Natural killer cell treated with Interleukin-12 subunit alpha and Interleukin-12 subunit beta and Interleukin-15 and Interleukin-18, amount 100 ng/mL, for 72 hours (primary cell): ENCODE measurements around the gene GRHL1. TPM values are rescaled to one million over a fixed set of nuclear protein-coding genes. Genes with fewer than 3 reads are reported as not detected.
"Not testable (repeated sequence)": the region's sequence is repeated elsewhere in the genome, so short reads cannot be mapped to it uniquely, and the experiment has no call there.

Source experiments
- ATAC-seq, 2 donors: fragments of 150-1000 bp; cut with Tn5 transposase in 1 of 2; sonication (Bioruptor Pico), chemical (Tn5 transposase) in 1 of 2; 2 replicates each; pipeline ENCODE4 v1.10.0; 2021
- DNase-seq: peaks from one replicate; pipeline ENCODE4 v3.0.0; 2022; ENCODE audit warnings: low spot score
- H3K27ac Mint-ChIP-seq, 2 donors: 1 replicate in 1 of 2; 2 replicates in 1 of 2; pipeline ENCODE4 v1.8.0; 2022; ENCODE audit warnings: mixed read lengths in 2 of 2, mild to moderate bottlenecking in 1 of 2, moderate library complexity in 1 of 2
- H3K27me3 Mint-ChIP-seq, 2 donors: 1 replicate in 1 of 2; 2 replicates in 1 of 2; pipeline ENCODE4 v1.8.0; 2022; ENCODE audit warnings: mixed read lengths in 2 of 2
- H3K36me3 Mint-ChIP-seq: one replicate; pipeline ENCODE4 v1.8.0; 2022; ENCODE audit warnings: mixed read lengths
- H3K4me1 Mint-ChIP-seq, 2 donors: 1 replicate in 1 of 2; 2 replicates in 1 of 2; pipeline ENCODE4 v1.8.0; 2022; ENCODE audit warnings: low read depth in 2 of 2, mixed read lengths in 2 of 2, mild to moderate bottlenecking in 1 of 2
- H3K4me3 Mint-ChIP-seq: one replicate; pipeline ENCODE4 v1.8.0; 2022; ENCODE audit warnings: mixed read lengths
- H3K9me3 Mint-ChIP-seq: 2 replicates; pipeline ENCODE4 v1.8.0; 2022; ENCODE audit warnings: mixed read lengths
- total RNA-seq, 2 donors: library from RNA; stranded (reverse); gene quantifications; one replicate each; pipeline ENCODE4 v1.2.3, GENCODE V29; 2022

Gene GRHL1, protein sequence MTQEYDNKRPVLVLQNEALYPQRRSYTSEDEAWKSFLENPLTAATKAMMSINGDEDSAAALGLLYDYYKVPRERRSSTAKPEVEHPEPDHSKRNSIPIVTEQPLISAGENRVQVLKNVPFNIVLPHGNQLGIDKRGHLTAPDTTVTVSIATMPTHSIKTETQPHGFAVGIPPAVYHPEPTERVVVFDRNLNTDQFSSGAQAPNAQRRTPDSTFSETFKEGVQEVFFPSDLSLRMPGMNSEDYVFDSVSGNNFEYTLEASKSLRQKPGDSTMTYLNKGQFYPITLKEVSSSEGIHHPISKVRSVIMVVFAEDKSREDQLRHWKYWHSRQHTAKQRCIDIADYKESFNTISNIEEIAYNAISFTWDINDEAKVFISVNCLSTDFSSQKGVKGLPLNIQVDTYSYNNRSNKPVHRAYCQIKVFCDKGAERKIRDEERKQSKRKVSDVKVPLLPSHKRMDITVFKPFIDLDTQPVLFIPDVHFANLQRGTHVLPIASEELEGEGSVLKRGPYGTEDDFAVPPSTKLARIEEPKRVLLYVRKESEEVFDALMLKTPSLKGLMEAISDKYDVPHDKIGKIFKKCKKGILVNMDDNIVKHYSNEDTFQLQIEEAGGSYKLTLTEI
- total RNA-seq: 1 to 10 TPM; 1.1 to 1.4 TPM

DNA sequence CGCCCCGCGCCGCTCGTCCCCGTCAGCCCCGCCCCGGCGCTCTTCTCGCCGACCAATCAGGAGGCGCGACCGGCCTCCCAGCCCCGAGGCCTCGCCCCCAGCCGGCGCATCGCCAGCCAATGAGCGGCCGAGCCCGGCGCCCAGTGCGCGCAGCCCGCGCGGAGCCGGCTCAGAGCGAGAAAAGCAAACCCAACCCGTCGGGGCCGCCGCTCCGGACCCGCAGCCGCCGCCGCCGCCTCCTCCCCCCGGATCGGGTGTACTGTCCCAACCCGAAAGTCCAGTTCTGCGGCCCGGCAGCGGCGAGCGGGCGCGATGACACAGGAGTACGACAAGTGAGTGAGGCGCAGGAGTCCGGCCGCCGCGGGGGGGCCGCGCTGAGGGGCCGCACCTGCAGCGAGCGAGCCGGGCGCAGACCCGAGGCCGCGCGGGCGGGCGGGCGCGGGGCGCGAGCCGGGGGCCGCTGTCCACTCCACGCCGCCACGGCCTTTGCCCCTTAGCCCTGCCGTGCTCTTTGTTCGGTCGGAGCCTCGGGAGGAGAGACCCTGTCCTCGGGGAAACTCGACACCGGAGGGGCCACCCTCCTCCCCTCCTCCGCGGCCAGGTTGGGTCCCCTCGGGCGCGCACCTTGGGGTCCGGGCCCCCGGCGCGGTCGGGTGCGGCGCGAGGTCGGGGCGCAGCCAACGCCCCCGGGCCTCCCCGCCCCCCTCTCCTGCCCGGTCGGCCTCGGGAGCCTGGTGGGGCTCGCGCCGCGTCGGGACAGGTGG, at the start of gene GRHL1:
Gene GRHL1, plus strand, starts transcription at position 172 of the 764 bp plus-strand sequence. Its CDS starts 141 bp downstream, at position 313.
- Mint-ChIP-seq H3K27me3 (peaks cover 28 to 51% of the 10 kb centered on the region in 2 donors), H3K4me3 (peak within 1 kb of the TSS; percentile 81), H3K27ac (peak within 1 kb of the TSS in 1 of 2 donors; percentile 3), H3K4me1 (peaks cover 13 to 16% of the 10 kb centered on the region in 2 donors), H3K36me3 (no peaks in the 10 kb centered on the region), H3K9me3 (no peaks in the 10 kb centered on the region)
- DNase-seq: peak; percentile 96
- ATAC-seq: peak; percentile 97

DNA sequence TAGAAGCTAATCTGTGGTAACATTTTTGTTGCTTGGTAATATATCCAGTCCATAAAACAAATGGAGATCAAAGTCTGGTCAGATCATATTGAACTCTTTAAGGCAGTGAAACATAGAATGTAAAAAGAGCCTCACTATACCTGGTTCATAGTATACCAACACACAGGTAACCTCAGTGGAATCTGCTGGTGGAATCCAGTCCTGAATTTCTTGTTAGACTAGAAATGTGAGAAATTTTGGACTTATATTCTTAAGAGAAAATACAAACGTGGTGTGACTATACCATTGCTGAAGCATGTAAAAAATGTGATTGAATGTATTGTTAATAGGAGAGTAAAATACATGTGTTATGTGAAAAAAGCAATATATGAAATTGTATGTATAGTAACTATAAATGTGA, 46.1 kb upstream of the GRHL1 start:
- Mint-ChIP-seq H3K4me1 (peaks cover 10 to 12% of the 10 kb centered on the region in 2 donors), H3K4me3 (no peak overlapping the region), H3K9me3 (no peaks in the 10 kb centered on the region), H3K27ac (no peak overlapping the region), H3K36me3 (no peaks in the 10 kb centered on the region), H3K27me3 (no peaks in the 10 kb centered on the region)
- no peak for DNase-seq
- no peak for ATAC-seq

DNA sequence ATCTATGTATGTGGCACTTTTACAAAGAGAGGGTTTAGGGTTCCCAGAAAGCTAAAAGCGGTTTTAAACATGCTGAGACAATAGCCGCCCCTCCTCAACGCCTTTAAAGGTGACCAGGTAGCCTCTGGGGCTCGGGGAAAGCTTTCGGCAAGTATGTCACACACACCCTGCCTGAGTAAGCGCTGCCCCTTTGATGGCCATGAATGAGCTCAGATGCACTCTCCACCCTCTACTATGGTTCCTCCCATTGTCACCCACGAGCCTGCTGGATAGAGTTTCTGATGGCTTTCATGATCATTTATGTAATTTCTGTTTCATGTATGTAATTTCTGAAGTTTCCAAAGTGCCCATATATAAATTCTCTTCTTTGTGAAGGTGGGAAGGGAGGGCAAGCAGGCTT, 44.1 kb upstream of the GRHL1 start:
- Mint-ChIP-seq H3K27me3 (no peaks in the 10 kb centered on the region), H3K4me3 (no peak overlapping the region), H3K9me3 (no peaks in the 10 kb centered on the region), H3K27ac (no peak overlapping the region), H3K4me1 (peaks cover 6 to 8% of the 10 kb centered on the region in 2 donors), H3K36me3 (peaks cover 5% of the 10 kb centered on the region)
- DNase-seq (no peak), ATAC-seq (no peak)

DNA sequence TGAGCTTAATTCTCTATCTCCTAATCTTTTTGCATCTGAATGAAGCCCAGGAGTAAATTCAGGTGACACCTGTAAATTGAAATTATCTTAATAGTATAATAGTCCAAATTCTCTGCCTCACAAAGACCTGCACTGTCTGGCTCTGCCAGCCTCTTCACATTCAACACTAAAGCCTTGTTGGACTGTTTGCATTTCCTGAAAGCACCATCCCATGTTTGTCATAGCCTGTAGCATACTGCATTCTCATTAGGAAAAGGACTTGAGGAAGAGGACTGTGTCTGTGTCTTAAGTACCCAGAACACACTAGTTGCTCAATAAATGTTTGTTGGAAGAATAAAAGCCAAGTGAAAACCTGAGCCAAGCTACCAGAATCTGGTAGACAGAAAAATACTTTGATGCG, 42.9 kb upstream of the GRHL1 start:
- DNase-seq: no peak
- Mint-ChIP-seq H3K4me3 (no peak overlapping the region), H3K36me3 (peaks cover 16% of the 10 kb centered on the region), H3K9me3 (no peaks in the 10 kb centered on the region), H3K27me3 (no peaks in the 10 kb centered on the region), H3K27ac (no peak overlapping the region), H3K4me1 (peaks cover 6 to 8% of the 10 kb centered on the region in 2 donors)
- no peak for ATAC-seq

DNA sequence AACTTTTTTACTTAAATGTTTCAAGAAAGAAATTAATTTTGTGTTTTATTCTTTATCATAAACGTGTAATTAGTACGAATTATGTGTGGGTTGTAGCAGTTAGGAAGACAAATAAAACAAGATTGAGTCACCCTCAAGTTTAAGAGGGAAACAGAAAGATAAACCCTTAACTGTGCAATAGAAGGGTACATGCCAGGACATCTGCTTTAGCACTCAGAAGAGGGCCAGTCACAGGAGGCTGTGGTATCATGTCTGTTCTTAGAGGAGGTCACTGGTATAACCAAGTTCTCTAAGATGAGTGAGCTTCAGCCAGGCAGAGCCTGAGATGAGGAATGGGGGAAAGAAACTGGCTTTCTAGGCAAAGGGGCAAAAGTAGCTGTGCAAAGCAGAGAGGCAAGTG, 42.4 kb upstream of the GRHL1 start:
- H3K9me3 Mint-ChIP-seq: no peaks in the 10 kb centered on the region

DNA sequence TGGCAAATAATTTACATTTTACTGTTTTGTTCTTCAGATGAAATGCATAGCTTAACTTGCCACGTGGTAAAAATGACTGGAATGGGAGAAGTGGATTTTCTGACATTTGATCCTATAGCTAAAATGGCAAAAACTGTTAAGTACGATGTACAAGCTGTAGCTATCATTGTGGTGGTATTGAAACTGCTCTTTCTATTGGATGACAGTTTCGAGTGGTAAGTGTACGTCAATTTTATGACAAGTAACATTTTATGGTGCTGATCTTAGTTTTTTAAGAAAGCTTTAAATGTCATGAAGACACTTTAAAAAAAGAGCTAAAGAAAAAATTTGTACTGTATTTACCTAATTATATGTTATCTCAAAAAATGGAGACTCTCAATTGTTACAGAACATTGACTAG, 40.8 kb upstream of the GRHL1 start:
- H3K36me3 Mint-ChIP-seq: peaks cover 24% of the 10 kb centered on the region
- peaks cover 8 to 19% of the 10 kb centered on the region in 2 donors for H3K4me1 Mint-ChIP-seq
- H3K4me3 Mint-ChIP-seq: no peak overlapping the region
- ATAC-seq (no peak), DNase-seq (no peak)
- no peaks in the 10 kb centered on the region for H3K9me3 Mint-ChIP-seq
- no peaks in the 10 kb centered on the region for H3K27me3 Mint-ChIP-seq
- H3K27ac Mint-ChIP-seq: no peak overlapping the region

More for the DNA sequence above, 42.4 kb upstream of the GRHL1 start:
- H3K4me1 Mint-ChIP-seq: peaks cover 8% of the 10 kb centered on the region in 2 donors
- DNase-seq (no peak), ATAC-seq (no peak)
- H3K36me3 Mint-ChIP-seq: peaks cover 17% of the 10 kb centered on the region
- H3K27me3 Mint-ChIP-seq: no peaks in the 10 kb centered on the region
- peak overlapping the region in 1 of 2 donors; percentile 1 for H3K27ac Mint-ChIP-seq
- H3K4me3 Mint-ChIP-seq: no peak overlapping the region

DNA sequence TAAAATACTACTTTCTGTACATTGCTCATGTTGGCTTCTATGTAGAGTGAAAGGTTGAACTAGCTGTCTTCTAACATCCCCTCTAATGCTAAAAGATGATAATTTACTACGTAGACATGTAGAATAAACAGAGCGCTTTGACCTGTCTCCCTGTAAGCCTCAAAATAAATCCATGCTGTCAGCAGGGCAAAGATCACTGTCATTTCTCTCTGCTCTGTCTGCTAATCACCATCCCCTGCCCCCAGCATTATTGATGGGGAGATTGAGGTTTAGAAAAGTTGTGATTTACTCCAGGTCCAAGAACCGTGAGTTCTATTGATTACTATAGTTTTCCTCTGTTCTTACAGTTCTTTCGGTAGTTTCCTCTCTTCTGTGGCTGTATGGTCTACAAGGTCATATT, 39.0 kb upstream of the GRHL1 start:
- Mint-ChIP-seq H3K36me3 (peaks cover 27% of the 10 kb centered on the region), H3K4me1 (peaks cover 8 to 19% of the 10 kb centered on the region in 2 donors), H3K27me3 (no peaks in the 10 kb centered on the region), H3K4me3 (no peak overlapping the region), H3K27ac (no peak overlapping the region), H3K9me3 (no peaks in the 10 kb centered on the region)
- ATAC-seq (no peak), DNase-seq (no peak)

DNA sequence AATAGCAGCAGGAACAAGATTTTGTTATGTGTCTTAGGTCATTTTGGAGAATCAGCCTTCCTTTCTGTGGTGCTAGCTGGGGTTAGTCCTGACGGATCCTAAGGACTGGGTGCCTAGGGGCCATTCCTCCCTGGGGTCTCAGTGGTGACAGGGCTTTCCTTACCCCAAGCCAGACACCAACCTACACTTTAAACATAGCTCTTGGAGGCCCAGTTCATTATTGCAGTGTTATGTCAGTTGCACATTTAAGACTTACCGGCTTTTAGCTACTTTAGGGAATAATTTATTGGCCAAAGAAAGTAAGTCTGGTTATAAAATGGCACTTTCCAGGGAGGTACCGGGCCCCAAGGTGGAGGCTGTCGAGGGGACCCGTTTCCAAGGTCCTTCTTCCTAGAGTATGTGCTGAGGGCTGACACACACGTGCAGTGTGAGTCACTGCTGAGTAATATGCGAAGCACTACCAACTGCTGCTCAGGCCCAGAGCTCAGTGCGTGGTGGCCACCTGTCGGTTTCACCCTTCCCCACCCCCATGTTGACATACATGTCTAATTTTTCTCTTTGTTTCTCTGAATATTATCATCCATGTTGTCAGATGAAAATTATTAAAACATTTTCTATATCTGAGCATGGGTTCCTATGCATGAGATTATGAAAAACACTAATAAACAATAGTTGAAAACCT, 37.0 kb upstream of the GRHL1 start:
- H3K4me3 Mint-ChIP-seq: no peak overlapping the region
- no peaks in the 10 kb centered on the region for H3K27me3 Mint-ChIP-seq
- DNase-seq (no peak), ATAC-seq (peak; percentile 79 to 100)
- H3K36me3 Mint-ChIP-seq: peaks cover 29% of the 10 kb centered on the region
- H3K4me1 Mint-ChIP-seq: peaks cover under 1 to 14% of the 10 kb centered on the region in 2 donors
- H3K9me3 Mint-ChIP-seq: no peaks in the 10 kb centered on the region
- H3K27ac Mint-ChIP-seq: no peak overlapping the region

DNA sequence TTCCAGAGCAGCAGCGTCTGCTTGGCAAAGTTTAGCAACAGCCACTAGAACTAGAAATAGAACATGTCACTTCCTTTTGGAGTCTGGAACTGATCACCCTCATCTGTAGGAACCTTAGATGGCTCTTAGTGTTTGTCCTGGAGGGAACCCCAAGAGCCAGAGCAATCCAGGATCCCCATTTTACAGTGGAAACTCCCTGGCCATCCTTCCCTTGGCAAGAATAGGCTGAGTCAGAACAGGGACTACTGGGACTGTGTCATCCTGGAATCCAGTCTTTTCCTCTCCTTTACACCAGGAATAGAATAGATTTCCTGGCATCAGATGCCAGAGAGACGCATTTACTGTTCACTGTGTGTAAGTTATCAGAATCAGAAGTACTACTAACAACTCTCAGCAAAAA, 33.2 kb upstream of the GRHL1 start:
- no peak overlapping the region for H3K27ac Mint-ChIP-seq
- no peak for ATAC-seq
- peaks cover 0 to 13% of the 10 kb centered on the region in 2 donors for H3K4me1 Mint-ChIP-seq
- H3K27me3 Mint-ChIP-seq: no peaks in the 10 kb centered on the region
- no peaks in the 10 kb centered on the region for H3K9me3 Mint-ChIP-seq
- DNase-seq: no peak
- H3K36me3 Mint-ChIP-seq: peaks cover 21% of the 10 kb centered on the region
- H3K4me3 Mint-ChIP-seq: no peak overlapping the region

DNA sequence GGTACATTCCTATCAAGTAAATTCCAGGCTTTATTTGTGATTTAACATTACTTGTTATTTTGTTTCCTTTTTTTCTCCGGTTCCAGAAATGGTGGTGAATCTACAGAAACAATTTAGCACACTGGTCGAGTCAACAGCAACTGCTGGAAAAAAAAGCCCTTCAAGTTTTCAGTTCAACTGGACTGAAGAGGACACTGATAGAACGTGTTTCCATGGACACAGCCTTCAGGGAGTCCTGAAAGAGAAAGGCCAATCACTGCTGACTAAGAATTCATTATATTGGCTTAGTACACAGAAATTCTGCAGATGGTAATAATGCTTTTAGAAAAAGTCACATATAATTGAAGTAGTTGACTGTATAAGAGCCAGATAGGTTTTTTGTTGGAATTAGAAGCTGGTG, 32.0 kb upstream of the GRHL1 start:
- Mint-ChIP-seq H3K4me1 (peaks cover 0 to 7% of the 10 kb centered on the region in 2 donors), H3K36me3 (peaks cover 17% of the 10 kb centered on the region), H3K27me3 (no peaks in the 10 kb centered on the region), H3K9me3 (no peaks in the 10 kb centered on the region), H3K4me3 (no peak overlapping the region), H3K27ac (no peak overlapping the region)
- DNase-seq (no peak), ATAC-seq (no peak)

DNA sequence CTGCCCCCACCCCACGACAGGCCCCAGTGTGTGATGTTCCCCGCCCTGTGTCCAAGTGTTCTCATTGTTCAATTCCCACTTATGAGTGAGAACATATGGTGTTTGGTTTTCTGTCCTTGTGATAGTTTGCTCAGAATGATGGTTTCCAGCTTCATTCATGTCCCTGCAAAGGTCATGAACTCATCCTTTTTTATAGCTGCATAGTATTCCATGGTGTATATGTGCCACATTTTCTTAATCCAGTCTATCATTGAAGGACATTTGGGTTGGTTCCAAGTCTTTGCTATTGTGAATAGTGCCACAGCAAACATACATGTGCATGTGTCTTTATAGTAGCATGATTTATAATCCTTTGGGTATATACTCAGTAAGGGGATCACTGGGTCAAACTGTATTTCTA, 24.5 kb upstream of the GRHL1 start:
- ATAC-seq, H3K27me3 Mint-ChIP-seq, H3K27ac Mint-ChIP-seq, H3K4me3 Mint-ChIP-seq, H3K9me3 Mint-ChIP-seq, H3K4me1 Mint-ChIP-seq, DNase-seq: not testable (repeated sequence)
- H3K36me3 Mint-ChIP-seq: peaks cover 31% of the 10 kb centered on the region

DNA sequence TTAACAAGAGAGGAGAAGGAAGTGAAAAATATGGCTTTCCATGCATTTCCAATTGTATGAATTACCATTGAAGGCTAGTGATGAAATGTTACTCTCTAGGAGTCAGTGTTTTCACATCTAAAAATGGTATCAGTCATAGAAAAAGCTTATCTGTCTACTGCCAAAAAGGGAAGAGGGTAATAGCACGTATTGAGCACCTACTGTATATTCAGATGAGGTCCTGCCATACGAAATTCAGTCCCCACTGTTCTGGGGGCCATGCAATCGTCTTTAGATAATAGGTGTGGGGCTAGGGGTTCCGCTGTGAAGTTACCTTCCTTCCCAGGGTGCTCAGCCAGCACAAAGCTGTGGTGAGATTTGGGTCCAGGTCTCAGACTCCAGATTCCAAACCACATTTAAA, 14.2 kb upstream of the GRHL1 start:
- Mint-ChIP-seq H3K4me1 (no peaks in the 10 kb centered on the region), H3K27ac (no peak overlapping the region), H3K4me3 (no peak overlapping the region), H3K9me3 (no peaks in the 10 kb centered on the region), H3K27me3 (peaks cover 0 to 3% of the 10 kb centered on the region in 2 donors), H3K36me3 (no peaks in the 10 kb centered on the region)
- ATAC-seq (no peak), DNase-seq (no peak)

DNA sequence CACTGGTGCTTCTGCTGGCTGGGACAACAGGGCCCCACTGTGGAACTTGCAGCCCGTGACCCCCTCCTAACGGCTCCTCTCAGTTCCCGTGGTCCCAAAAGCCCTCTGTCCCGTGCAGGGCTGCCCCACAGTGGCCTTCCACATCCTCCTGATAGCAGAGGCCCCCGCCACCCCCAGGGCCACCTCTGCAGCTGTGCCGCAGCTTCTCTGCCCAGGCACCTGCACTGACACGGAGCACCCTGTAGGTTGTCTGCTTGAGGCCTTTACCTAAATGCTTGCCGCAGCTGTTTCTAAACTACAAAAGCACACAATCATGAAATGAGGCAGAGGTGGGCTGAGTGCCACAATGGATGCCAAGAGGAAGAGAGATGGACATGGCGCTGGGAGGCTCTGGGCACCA, 13.5 kb upstream of the GRHL1 start:
- peak; percentile 28 to 31 for ATAC-seq
- Mint-ChIP-seq H3K36me3 (no peaks in the 10 kb centered on the region), H3K4me1 (no peaks in the 10 kb centered on the region), H3K27ac (no peak overlapping the region), H3K4me3 (no peak overlapping the region), H3K27me3 (peaks cover 0 to 3% of the 10 kb centered on the region in 2 donors), H3K9me3 (no peaks in the 10 kb centered on the region)
- DNase-seq: no peak
